Stimulated activated CD8-positive, alpha-beta memory T cell treated with anti-CD3 and anti-CD28 coated beads, Interleukin-4, amount 100 ng/mL, for 24 hours (primary cell): ENCODE results near the gene TLE2.
"Not testable (repeated sequence)": the region's sequence is repeated elsewhere in the genome, so short reads cannot be mapped to it uniquely, and the experiment has no call there.

Source experiments
- DNase-seq: peaks from one replicate; pipeline ENCODE4 v3.0.0-alpha.2; 2020; ENCODE audit warnings: low read depth

TLE2 gene

DNA sequence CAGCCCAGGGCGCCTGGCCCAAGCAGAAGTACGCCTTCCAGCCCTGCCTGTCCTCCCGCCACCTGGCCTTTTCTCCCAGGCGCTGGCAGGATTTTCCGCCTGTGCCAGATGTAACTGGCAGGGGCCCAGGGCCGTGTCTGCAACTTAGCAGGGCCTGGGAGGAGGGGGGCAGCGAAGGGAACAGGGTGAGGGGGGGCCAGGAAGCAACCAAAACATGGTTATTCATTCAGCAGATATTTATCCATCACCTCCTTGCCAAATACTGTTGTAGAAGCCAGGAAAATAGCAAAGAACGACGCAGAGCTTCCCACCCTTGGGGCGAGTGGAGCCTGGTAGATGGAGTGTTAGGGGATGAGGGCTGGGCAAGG, 46.1 kb downstream of the TLE2 start:
- DNase-seq: no peak

DNA sequence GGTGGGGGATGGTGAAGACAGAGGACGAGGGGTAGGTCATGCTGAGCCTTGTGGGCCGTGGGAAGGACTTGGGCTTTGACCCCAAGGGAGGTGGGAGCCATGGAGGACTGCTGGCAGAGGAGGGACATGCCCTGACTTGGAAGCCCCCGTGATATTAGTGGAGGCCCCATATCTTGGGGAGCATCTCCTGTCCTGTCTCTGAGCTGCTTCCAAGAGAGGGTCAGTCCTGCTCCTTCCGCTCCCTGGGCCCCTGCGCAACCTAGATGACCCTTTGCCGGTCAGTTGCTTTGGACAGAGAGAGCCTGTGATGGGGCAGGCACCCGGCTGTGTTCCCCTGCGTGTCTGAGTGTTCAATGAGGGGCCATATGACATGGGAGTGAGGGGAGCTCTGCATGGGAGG, 46.5 kb downstream of the TLE2 start:
- DNase-seq: no peak

DNA sequence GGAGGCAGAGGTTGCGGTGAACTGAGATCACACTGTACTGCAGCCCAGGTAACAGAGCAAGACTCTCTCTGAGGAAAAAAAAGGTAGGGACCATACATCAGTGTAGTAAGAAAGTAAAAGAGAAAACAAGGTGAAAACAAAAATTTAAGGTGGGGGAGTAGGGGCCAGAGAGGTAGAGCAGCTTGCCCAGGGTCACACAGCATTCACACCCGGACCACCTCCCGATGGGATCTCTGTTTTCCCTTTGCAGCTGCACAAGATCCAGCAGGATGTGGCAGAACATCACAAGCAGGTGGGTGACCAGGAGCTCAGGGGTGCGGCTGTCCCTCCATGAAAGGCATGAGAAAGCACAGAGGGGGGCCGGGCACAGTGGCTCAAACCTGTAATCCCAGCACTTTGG, 47.2 kb downstream of the TLE2 start:
- no peak for DNase-seq

DNA sequence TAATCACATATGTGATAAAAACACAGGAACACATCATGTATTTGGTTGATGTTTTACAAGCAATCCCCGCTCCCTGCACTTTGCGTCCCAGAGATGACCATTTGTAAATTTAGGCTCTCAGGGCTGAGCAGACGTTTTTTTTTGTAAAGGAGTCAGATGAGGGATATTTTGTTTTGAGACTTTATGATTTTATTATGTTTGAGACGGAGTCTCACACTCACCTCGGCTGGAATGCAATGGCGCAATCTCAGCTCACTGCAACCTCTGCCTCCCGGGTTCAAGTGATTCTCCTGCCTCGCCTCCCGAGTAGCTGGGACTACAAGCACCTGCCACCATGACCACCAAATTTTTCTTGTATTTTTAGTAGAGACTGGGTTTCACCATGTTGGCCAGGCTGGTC, 50.3 kb downstream of the TLE2 start:
- no peak for DNase-seq

DNA sequence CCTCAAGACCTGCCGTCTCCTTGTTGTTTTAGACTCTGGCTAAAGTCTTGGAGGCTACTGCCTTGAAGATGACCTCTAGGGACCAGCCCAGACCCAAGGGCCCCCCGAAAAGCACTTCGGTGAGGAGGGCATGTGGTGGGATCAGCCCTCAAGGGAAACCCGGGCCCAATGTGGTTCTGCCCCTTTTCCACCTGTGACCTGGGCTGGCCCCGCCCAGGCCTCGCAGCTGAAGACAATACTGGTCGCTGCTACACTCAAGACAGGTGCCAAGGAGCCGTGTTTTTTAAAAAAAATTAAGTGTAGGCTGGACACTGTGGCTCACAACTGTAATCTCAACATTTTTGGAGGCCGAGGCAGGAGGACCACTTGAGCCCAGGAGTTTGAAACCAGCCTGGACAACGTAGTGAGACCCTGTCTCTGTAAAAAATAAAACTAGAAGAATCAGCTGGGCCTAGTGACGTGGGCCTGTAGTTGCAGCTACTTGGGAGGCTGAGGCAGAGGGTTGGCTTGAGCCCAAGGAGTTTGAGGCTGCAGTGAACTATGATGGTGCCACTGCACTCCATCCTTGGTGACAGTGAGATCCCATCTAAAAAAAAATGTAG, 50.8 kb downstream of the TLE2 start:
- no peak for DNase-seq

DNA sequence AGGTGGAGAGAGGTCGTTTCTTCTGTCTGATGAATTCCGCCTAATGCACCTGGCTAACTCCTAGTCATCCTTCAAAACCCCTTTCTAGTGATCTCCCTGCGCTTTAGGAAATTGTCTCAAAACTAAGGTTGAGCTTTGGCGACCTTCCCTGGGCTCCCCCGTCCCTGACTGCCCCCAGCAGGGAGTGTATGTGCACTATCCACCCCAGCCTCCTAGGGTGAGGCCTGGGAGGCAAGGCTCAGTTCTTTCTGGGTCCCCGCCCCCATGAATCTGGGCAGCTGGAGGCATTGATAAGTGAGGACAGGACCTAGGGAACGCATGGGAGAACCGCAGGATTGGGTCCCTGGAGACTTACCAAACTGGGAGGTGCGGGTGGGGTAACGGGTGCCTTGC, 51.3 kb downstream of the TLE2 start:
- DNase-seq: no peak

DNA sequence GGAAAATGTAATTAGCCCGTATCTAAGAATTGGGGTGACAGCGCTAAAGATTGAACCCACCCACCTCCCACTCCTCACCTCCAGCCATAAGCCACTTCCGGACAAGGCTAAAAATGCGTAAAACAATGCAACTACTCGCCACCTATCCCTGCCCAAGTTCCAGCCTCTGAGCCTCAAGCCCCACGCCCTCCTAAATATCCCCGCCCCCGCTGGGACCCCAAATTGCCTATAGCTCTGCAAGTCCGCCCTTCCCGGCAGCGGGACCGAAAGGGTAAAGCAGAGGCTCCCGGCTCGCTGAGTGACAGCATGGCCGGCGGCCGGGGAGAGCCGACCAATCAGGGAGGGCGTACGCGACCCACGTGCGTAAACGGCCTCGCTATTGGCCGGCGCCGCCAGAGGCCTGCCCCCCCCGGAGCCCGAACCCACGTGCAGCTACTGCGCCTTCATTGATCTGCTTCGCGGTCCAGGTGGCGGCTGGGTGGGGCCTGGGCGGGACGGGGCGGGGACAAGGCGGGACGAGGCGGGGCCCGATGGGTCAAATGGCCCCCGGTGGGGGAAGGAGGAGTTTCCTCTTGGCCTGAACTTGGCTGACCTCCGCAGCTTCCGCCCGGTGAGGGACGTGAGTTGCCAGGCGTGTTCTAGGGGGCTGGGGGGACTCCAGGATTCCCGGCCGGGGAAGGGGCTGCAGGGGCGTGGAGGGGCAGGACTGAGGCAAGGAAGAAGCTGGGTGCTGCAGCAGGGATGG, 51.9 kb downstream of the TLE2 start, which contains the start of gene TLE6:
TSS of gene TLE6 (plus strand) at position 564 of the 745 bp plus-strand sequence. CDS start 670 bp downstream, outside the sequence.
- peak; percentile 90 for DNase-seq

DNA sequence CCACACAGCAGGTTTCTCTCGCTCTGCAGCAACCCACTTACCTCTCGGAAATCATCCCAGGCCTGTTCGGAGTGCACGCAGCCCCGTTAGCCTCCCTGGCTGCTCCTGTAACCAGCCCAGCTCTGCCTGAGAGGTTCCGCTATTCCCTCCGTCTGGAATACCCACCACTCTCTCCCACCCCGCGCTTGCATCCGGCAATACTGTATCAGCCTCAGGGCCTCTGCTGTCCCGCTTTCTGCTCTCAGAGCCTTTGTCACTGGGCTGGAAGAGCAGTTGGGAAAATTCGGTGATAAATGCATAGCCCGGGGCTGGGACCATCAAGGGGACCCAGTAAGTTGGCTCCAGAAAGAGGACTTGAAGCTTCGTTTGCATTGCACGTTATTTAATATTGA, 52.5 kb downstream of the TLE2 start:
- no peak for DNase-seq

DNA sequence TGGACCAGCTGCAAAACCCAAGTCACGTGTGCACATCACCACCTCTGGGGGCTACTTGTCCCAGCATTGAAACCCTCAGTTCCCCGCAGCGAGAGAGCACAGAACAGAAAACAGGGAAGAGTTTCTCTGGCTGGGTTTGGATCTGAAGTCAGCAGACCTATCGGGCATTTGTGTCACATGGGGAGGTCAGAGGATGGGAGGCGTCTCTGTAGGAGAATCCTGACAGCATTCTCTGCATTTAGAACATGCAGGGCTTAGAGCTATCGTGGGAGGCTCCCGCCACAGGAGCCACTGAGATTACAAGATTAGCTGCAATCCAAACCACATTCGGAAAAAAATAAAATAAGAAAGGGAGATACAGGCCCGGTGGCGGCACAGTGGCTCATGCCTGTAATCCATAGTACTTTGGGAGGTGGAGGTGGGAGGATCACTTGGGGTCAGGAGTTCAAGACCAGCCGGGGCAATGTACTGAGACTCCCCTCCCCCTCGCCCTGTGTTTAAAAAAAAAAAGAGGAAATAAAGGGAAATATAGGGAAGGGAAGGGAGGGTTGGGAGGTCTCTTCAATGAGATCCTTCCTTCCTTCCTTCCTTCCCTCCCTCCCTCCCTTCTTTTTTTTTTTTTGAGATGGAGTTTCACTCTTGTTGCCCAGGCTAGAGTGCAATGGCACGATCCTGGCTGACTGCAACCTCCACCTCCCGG, 54.6 kb downstream of the TLE2 start:
- no peak for DNase-seq

DNA sequence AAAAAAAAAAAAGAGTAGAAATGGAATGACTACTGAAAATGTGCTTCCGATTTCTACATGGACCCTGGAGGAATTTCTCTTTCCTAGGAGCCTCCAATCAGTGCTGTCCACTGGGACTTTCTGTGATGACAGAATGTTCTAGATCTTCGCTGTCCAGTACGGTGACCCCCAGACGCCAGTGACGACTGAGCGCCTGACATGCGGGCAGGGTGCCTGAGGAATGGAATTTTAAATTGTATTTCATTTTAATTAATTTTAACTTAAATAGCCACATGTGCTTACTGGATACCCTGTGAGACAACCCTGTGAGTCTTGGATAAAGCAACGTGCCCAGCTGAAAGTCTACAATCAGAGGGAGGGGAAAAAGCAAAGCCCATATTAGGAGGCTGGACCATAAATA, 55.9 kb downstream of the TLE2 start:
- no peak for DNase-seq

DNA sequence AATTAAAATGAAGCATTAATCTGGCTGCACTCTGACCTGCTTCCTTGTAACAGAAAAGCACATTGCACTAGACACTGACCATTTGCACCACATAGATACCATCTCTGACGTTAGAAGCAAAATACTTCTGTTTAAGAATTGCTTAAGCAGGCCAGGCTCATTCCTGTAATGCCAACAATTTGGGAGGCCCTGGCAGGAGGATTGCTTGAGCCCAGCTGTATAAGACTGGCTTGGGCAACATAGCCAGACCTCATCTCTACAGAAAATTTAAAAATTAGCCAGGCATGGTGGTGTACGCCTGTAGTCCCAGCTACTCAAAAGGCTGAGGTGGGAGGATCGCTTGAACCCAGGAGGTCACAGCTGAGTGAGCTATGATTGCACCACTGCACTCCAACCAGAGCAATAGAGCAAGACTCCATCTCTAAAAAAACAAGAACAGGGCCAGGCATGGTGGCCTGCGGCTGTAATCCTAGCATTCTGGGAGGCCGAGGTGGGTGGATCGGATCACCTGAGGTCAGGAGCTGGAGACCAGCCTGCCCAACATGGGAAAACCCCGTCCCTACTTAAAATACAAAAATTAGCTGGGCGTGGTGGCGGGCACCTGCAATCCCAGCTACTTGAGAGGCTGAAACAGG, 58.8 kb downstream of the TLE2 start:
- DNase-seq: no peak

DNA sequence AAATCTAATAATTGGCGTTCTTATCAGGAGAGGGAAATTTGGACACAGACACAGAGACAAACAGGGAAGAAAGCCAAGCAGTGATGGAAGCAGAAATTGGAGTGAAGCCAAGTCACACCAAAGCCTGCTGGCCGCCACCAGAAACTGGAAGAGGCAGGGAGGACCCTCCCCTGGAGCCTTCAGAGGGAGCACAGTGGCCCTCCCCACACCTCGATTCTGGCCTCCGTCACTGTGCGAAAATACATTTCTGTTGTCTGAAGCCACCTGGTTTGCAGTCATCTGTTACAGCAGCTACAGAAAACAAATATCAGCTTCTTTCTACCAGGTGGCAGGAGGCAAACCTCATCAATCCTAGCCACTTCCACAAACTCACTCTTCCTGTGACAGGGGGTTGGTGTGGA, 60.0 kb downstream of the TLE2 start:
- no peak for DNase-seq

DNA sequence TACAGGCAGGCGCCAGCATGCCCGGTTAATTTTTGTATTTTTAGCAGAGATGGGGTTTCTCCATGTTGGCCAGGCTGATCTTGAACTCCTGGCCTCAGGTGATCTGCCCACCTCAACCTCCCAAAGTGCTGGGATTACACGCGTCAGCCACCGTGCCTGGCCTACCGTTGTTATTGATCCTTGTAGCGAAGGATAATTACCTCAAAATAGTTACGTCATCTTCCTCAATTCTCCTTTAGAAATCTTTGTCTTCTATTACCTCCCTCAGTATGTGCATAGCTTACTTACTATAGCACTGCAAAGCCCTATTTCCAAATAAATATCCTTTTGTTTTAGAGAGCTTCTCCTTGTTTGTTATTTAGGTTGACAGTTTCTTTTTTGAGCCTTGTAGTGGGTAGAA, 61.1 kb downstream of the TLE2 start:
- no peak for DNase-seq

DNA sequence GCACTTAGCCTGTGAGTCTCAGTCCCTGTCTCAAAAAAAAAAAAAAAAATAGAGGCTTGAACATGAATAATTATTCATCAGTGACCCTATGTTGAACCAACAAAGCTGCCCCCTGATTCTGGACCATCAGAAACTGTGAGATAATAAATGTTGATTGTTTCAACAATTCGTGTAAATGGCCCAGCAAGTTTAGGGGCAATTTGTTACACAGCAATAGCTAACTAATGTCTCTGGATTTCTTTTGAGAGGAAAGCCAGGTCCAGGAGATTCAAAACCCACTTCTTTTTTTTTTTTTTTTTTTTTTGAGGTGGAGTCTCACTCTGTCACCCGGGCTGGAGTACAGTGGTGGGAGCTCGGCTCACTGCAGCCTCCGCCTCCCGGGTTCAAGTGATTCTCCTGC, 64.2 kb downstream of the TLE2 start:
- DNase-seq: no peak

DNA sequence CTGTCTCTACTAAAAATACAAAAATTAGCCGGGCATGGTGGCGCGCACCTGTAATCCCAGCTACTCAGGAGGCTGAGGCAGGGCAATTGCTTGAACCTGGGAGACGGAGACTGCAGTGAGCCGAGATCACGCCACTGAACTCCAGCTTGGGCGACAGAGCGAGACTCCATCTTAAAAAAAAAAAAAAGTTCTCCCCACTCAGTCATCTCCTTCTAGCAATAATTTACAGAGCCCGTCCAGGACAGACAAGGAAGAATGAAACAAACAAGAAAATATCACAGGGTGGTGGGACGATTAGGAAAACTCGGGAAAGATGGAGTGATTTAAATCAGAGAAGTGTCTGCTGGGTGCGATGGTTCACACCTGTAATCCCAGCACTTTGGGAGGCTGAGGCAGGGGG, 65.4 kb downstream of the TLE2 start:
- not testable (repeated sequence) for DNase-seq

DNA sequence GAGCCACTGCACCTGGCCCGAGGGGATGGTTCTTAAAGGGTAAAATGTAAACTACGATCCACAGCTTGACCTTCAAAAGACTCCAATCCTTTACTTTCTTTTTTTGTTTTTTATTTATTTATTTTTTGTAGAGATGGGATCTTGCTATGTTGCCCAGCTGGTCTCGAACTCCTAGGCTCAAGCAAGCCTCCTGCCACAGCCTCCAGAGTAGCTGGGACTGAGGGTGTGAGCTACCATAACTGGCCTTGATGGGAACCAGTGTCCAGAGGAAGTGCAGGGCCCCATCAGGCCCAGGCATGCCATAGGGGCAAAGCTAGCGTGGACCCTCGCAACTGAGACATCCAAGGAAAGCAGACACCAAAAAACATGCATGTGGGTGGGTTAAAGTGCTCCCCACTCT, 66.0 kb downstream of the TLE2 start:
- DNase-seq: no peak

DNA sequence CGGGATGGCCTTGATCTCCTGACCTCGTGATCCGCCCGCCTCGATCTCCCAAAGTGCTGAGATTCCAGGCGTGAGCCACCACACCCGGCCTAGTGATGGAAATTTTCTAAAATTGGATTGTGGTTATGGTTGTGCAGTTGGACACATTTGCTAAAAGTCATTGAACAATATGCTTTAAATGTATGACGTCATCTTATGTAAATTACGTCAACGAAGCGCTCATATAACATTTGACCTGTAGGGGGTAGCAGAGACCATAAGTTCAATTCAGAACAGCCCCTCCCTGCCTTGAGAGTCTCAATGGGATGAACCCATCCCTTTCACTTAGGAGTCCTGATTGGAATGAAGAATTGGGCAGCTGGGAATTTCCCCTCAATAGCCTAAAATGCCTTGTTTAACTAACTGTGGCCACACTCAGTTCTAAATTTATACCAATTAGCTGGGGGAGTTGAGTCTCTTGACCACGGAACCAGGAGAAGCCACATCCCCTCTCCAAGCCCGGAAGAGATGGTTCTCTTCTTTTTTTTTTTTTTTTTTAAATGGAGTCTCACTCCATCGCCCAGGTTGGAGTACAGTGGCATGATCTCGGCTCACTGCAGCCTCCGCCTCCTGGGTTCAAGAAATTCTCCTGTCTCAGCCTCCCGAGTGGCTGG, 66.9 kb downstream of the TLE2 start:
- no peak for DNase-seq

DNA sequence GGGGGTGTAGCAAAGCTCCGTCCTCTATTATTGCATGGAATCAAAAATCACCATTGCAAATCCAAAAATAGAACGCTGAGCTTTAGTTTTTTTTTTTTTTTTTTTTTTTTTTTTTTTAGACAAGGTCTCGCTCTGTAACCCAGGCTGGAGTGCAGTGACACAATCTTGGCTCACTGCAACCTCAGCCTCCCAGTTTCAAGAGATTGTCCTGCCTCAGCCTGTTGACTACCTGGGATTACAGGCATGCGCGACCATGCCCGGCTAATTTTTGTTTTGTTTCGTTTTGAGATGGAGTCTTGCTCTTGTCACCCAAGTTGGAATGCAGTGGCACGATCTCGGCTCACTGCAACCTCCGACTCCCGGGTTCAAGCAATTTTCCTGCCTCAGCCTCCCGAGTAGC, 69.0 kb downstream of the TLE2 start:
- DNase-seq: no peak

DNA sequence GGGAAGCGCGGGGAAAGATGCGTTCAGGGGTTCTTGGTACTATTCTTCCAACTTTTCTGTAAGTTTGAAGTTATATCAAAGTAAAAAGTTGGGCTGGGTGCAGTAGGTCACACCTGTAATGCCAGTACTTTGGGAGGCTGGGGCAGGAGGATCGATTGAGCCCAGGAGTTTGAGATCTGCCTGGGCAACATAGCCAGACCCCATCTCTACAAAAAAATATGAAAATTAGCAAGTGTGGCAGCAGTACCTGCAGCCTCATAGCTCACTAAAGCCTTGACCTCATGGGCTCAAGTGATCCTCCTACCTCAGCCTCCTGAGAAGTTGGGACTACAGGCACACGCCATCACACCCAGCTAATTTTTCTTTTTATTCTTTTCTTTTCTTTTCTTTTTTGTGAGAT, 71.9 kb downstream of the TLE2 start:
- DNase-seq: no peak

DNA sequence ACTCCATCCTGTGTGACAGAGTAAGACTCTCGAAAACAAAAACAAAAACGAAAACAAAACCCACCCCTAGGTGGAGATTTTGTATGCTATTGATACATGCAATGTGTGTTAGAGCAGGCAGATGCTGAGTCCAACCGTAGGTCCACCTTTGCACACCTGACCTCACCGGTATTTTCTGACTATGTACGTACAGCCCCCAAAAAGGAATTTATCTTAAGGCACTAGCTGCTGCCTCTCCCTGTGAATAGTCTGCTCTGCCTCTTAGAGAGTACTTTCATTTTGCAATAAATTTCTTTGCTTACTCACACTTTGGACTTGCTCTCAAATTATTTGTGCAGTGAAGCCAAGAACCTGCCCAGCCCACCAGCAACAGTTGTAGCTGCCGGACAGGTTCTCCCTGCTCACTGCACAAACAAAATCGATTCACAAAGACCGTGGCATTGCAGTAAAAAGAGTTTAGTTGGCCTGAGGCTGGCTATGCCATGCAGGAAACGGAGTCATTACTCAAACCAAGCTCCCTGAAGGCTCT, 76.1 kb downstream of the TLE2 start:
- no peak for DNase-seq

DNA sequence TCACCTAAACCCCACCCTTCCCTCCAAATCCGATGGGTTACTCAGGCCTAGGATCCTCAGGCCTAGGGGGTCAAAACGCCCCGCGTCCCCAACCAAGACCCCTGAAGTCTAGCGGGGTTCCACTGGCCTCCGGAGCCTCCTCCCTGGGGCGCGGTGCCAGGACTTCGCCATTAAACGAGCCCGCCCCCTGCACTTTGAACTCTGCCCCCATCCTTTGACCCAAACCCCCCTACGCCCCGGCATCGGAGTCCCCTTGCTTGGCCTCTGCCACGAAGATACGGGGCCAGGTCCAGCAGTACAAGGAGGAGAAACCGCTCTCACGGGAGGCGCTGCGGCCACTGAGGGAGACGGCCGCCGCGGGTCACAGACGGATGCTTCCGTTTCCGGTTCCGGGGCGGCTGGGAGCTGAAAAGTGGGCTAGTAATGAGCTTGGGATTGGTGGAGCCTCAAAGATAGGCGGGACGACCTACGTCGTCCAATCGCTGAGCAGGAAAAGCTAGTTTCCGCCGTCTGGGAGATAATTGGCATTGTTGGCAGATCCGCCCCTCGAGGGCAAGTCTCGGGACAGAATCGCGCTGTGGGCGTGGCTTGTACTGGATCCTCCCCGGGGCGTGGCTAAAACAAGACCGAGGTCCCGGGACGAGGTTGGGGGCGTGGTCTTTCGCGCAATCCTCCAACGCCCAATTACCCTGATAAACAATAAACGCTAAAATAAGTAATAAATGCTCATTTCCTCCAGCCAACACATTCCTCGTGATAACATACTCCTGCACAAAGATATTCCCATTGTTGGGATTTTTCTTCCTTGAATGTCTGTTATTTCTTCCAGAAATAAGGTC, 78.6 kb downstream of the TLE2 start:
- peak; percentile 100 for DNase-seq
